ENCODE data around the gene PSG6.
"Not testable (repeated sequence)": the region's sequence is repeated elsewhere in the genome, so short reads cannot be mapped to it uniquely, and the experiment has no call there.

Gene PSG6

GRCh38 chr19:42906162-42906561 is 11.5 kb downstream of the PSG6 start:
- not testable (repeated sequence) for DNase-seq (ENCODE audit: low spot score)

- not testable (repeated sequence) for DNase-seq (ENCODE audit: low spot score)
These were observed 17.1 kb downstream of the PSG6 start for GRCh38 chr19:42900561-42900960.

DNA sequence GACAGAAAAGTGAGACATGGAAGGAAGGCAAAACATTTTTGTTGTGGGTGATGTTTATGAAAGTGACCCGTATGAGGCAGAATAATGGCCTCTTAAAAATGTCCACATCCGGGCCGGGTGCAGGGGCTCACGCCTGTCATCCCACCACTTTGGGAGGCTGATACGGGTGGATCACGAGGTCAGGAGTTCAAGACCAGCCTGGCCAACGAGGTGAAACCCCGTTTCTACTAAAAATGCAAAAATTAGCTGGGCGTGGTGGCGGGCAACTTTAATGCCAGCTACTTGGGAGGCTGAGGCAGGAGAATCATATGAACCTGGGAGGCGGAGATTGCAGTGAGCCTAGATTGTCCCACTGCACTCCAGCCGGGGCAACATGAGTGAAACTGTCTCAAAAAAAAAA is 18.0 kb downstream of the PSG6 start:
- not testable (repeated sequence) for DNase-seq (ENCODE audit: low spot score)

- not testable (repeated sequence) for DNase-seq (ENCODE audit: low spot score)
These were observed 18.6 kb downstream of the PSG6 start for GRCh38 chr19:42899110-42899509.

- not testable (repeated sequence) for DNase-seq (ENCODE audit: low spot score)
These were observed 19.0 kb downstream of the PSG6 start for GRCh38 chr19:42898656-42899055.

- not testable (repeated sequence) for DNase-seq (ENCODE audit: low spot score)
These were observed 20.0 kb downstream of the PSG6 start for GRCh38 chr19:42897729-42898128.

DNA sequence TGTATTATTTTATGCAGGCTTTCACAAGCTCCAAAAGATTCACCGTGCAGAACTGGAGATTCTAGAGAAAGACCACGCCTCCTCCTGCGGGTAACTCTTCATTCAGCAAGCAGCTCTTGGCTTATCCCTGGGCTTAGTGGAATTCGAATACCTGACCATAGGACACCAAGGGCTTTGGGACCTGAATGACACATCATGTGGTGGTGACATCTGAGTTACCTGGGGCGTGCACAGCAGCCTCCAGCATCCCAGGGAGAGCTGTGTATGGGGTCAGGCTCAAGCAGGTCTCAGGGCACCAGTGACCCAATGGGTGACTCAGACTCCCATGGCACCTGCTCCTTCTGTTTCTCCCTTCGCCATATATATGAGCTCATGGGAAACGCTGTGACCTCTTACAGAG is 27.2 kb downstream of the PSG6 start:
- not testable (repeated sequence) for DNase-seq (ENCODE audit: low spot score)

DNA sequence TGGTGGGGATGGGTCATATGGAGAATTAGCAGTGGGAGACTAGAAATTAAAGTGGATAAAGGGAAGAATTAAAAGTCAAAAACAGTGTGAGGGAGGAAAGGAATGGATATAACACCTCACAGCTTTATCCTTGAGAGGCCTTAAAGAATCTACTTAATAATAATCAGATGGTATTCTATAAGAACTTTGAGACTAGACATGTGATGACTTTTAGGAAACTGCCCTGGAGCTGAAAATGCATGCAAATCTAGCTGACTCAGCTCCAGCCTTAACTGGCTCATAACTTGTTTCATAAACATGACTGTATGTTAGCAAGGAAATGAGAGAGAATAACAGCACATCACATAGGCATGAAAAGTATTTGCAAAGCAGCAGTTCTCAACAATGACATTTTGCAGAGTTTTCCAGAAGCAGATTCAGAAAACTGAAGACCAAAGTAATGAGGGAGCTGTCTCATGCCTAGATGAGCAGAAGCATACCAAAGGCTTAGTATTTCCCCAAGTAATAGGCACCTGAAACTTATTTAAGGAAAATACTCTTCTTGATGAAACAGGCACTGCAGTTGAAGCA is 29.7 kb downstream of the PSG6 start:
- DNase-seq (ENCODE audit: low spot score) = not testable (repeated sequence)

DNA sequence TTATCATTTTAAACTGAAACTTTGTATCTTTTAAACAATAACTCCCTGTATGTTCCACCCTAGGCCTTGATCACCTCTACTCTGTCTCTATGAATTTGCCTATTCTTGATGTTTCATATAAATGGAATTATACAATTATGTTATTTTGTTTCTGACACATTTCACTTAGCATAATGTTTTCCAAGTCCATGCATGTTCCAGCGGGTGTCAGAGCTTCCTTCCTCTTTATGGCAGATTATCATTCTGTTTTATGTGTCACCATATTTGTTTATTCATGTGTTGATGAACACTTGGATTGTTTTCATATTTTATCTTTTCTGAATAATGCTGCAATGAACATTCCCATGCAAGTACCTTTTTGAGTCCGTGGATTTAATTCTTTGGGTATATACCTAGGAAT is 35.0 kb downstream of the PSG6 start:
- not testable (repeated sequence) for DNase-seq (ENCODE audit: low spot score)

DNA sequence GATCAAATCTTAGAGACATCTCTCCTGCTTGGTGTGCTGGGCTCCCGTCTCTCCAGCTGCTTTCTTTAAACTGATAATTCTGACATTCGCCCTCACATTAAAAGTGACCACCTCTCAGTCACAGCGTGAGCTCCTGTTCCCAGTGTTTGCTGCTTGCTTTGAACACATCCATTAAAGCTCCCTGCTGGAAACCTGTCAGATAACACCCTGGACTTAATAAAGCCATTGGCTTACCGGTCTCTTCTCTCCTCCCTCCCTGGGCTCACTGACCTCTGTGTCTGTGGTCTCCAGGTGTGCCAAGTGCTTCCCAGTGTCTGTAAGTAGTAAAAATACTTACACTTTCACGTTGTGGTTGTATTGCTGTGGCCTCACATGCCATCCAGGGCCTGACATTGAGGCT is 35.7 kb downstream of the PSG6 start:
- not testable (repeated sequence) for DNase-seq (ENCODE audit: low spot score)

DNA sequence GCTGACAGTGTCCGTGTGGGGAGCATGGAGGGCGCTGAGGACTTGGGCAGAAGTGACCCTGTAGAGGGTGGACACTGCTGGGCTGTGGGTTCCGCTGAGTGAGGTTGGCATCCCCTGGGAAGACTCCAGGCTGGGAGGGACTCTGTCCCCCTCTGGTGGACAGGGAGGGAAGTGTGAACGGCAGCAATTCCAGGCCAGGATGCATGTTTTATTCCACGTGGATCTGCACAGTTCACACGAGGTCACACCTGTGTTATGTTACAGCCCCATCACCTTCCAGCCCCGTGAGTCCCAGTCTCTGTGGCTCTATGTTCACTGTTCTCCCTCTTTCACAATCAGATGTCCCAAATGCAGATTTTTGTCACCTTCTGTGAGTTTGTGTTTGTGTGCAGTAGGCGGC is 36.4 kb downstream of the PSG6 start:
- not testable (repeated sequence) for DNase-seq (ENCODE audit: low spot score)

DNA sequence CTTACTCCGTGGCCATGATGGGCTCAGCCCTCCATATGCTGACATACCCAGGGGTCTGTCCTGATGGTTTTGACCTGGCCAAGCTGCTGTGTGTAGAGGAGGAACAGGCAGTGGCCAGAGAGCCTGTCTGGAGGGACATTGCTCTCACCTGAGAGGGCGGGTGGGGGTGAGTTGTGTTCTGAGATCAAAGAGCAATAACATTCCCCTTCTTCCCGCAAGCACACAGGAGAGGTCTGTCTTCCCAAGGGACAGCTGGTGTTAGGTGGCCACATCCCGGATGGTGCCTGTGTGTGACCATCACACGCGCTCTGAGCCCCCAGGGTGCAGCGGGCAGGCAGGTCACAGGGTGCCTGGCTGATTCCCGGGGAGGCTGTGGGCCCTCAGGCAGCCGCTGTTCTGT is 37.1 kb downstream of the PSG6 start:
- DNase-seq (ENCODE audit: low spot score) = not testable (repeated sequence)

- DNase-seq (ENCODE audit: low spot score) = no peak
These were observed 38.1 kb downstream of the PSG6 start, which contains the start of gene PSG1 for GRCh38 chr19:42879613-42880012. TSS of gene PSG1 (minus strand) at chr19:42879713. CDS start at chr19:42879581, 132 bp downstream.

DNA sequence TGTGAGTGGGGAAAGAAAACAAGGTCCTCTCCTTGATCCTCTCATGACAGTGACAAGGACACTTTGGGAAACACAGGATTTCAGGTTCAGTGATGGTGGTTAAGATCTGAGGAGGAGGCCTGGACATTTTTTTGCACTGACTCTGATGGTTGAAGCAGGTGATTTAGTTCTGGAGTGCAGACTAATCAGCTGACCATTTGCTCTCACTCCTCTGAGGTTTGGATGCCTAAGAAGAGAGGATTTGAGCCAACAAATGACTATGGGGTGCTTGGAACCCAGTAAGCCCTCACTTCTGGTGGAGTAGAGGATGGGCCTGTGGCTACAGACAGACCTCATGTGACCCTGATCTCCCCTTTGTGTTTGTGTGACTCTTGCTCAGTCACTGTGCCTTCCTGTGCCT is 41.1 kb downstream of the PSG6 start:
- not testable (repeated sequence) for DNase-seq (ENCODE audit: low spot score)

GRCh38 chr19:42875881-42876280 is 41.8 kb downstream of the PSG6 start:
- not testable (repeated sequence) for DNase-seq (ENCODE audit: low spot score)

GRCh38 chr19:42874901-42875813 is 42.5 kb downstream of the PSG6 start:
- DNase-seq (ENCODE audit: low spot score) = not testable (repeated sequence)

- not testable (repeated sequence) for DNase-seq (ENCODE audit: low spot score)
These were observed 43.6 kb downstream of the PSG6 start for GRCh38 chr19:42874136-42874535.

DNA sequence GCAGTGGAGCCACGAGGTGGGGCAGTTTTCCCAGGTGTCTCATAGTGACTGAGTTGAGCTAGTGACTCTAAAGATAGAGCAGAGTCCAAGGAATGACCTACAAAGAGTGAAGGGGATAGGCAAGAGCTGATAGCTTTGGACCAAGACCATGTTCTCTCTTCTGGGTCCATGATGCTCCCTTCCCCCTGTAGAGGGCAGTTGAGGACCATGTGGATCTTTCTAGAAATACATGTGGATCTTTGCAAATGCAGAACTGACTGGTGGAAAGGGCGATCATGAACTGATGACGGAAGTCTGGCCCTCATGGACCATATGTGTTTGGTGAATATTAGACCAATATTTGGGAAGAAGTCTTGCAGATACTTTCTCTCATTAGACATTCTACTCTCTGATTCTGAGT is 45.1 kb downstream of the PSG6 start:
- no peak for DNase-seq (ENCODE audit: low spot score)

DNA sequence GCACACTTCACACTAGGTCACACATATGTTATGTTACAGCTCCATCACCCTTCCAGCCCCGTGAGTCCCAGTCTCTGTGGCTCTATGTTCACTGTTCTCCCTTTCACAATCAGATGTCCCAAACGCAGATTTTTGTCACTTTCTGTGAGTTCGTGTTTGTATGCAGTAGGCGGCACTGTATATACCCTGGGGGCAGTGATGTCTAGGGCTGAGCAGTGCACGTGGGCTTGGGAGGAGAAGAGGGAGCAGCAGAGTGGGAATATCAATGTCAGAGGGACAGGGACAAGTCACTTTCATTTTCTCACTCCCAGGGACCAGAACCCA is 60.2 kb downstream of the PSG6 start:
- no peak for DNase-seq (ENCODE audit: low spot score)

DNA sequence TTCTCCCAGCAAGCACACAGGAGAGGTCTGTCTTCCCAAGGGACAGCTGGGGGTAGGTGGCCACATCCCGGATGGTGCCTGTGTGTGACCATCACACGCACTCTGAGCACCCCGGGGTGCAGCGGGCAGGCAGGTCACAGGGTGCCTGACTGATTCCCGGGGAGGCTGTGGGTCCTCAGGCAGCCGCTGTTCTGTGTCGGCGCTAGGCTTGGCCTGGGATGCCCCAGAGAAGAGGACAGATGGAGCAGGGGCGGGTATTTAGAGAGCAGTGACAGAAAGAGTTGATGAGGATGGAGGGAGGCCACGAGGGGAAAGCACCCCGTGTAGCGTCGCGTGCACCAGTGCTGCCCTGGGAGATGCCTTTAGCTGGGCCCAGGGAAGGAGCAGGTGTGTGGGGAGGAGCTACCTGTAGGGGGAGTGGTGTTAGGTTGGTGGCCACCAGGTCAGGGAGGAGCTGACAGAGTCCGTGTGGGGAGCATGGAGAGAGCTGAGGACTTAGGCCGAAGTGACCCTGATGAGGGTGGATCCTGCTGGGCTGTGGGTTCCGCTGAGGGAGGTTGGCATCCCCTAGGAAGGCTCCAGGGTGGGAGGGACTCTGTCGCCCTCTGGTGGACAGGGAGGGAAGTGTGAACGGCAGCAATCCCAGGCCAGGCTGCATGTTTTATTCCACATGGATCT is 60.7 kb downstream of the PSG6 start:
- DNase-seq (ENCODE audit: low spot score) = not testable (repeated sequence)

DNA sequence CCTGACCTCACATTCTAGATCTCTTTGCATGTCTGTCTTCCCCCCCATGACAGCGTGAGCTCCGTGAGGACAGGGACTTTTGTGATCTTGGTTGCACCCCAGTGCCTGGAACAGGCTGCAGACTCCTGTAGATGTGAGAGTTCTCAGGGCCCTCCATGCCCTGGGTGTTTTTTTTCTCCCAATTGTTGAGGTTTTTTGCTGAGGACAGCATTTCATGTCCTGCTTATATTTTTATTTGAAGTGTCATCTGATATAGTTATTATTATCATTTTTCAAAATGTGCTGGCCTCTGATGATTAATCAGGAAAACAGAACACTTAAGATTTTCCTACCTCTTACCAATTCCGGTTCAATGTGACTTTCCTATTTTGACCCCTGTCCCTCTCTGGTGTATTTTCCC is 62.9 kb downstream of the PSG6 start:
- DNase-seq (ENCODE audit: low spot score) = not testable (repeated sequence)

DNA sequence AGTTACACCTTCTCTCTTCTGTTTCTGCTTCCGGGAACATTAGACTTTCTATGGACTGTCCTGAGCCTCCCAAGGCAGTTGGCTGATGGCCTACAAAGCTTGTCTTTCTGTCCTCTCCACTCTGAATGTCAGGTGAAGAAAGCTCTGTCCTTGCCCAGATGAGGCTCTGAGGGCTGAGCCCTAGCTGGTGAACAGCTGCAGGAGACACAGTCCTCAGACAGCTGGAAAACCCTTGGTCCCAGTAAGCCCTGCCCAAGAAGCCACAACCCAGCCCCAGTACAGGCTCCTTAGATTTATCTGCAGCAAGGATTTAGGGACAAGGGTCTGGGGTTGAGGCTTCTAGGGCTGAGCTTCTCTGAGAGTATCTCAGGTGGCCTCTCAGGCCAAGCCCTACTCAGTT is 64.5 kb downstream of the PSG6 start:
- DNase-seq (ENCODE audit: low spot score) = not testable (repeated sequence)

DNA sequence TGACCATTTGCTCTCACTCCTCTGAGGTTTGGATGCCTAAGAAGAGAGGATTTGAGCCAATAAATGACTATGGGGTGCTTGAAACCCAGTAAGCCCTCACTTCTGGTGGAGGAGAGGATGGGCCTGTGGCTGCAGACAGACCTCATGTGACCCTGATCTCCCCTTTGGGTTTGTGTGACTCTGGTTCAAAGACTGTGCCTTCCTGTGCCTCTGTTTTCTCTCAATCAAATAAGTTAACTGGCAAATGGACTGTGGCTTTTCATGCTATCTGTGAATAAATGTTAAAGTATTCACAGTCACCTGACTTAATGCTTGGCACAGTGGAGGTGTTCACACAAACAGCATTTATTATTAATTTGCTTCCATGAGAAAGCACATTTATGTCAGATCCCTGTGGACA is 64.9 kb downstream of the PSG6 start:
- not testable (repeated sequence) for DNase-seq (ENCODE audit: low spot score)
